HepG2 (cell line): Measurements from ENCODE around the gene CASKIN1. TPM values are rescaled to one million over a fixed set of nuclear protein-coding genes. Genes with fewer than 3 reads are reported as not detected.

Experiments used
- AGO2 ChIP-seq: fragments of 200-400 bp; formaldehyde crosslinking; optimal IDR thresholded peaks from 2 replicates; pipeline ENCODE3; 2017; ENCODE audit warnings: mild to moderate bottlenecking, low read depth, low read length, moderate library complexity
- CCDC6 ChIP-seq: sonication (generic); formaldehyde crosslinking; IDR thresholded peaks from 2 replicates; pipeline ENCODE4 v1.8.1; 2022; ENCODE audit warnings: mild to moderate bottlenecking, missing genetic modification reagents, moderate library complexity
- MAZ ChIP-seq, 2 experiments: sonication (generic) in 1 of 2; formaldehyde crosslinking in 1 of 2; IDR thresholded peaks; 2 replicates each; pipeline versions ENCODE4 v1.5.0 to v1.6.1; 2012 to 2020; ENCODE audit warnings: low read depth in 2 of 2, mild to moderate bottlenecking in 2 of 2, borderline replicate concordance in 1 of 2, improper control_type of control experiment in 1 of 2, low read length in 1 of 2, missing genetic modification reagents in 1 of 2, moderate library complexity in 1 of 2
- NONO ChIP-seq, 2 experiments: fragments of 450-650 bp in 1 of 2; sonication (generic) in 1 of 2; formaldehyde crosslinking in 1 of 2; IDR thresholded peaks in 1 of 2; conservative IDR thresholded peaks in 1 of 2; 2 replicates each; pipeline versions ENCODE4 v1.6.1 to v1.8.0; 2017 to 2022; ENCODE audit warnings: mild to moderate bottlenecking in 1 of 2, missing genetic modification reagents in 1 of 2, moderate library complexity in 1 of 2
- NR3C1 ChIP-seq: sonication (generic); formaldehyde crosslinking; IDR thresholded peaks from 2 replicates; pipeline ENCODE4 v1.4.0; 2020; ENCODE audit warnings: missing genetic modification reagents
- PHF21A ChIP-seq: sonication (generic); formaldehyde crosslinking; IDR thresholded peaks from 2 replicates; pipeline ENCODE4 v1.5.0; 2020; ENCODE audit warnings: mild to moderate bottlenecking, missing genetic modification reagents
- RFXANK ChIP-seq: IDR thresholded peaks from 2 replicates; pipeline ENCODE4 v1.6.1; 2016
- SAP130 ChIP-seq: IDR thresholded peaks from 2 replicates; pipeline ENCODE4 v1.6.1; 2016; ENCODE audit warnings: low read depth
- SPEN ChIP-seq: sonication (generic); formaldehyde crosslinking; IDR thresholded peaks from 2 replicates; pipeline ENCODE4 v1.5.1; 2020; ENCODE audit warnings: low read depth, mild to moderate bottlenecking, missing genetic modification reagents
- TBX2 ChIP-seq: sonication (generic); formaldehyde crosslinking; IDR thresholded peaks from 2 replicates; pipeline ENCODE4 v1.5.0; 2020; ENCODE audit warnings: missing genetic modification reagents, mild to moderate bottlenecking, borderline replicate concordance
- ZBTB3 ChIP-seq: sonication (generic); formaldehyde crosslinking; IDR thresholded peaks from 2 replicates; pipeline ENCODE4 v1.4.0; 2020; ENCODE audit warnings: low read depth, mild to moderate bottlenecking, moderate library complexity, missing genetic modification reagents, borderline replicate concordance
- ZBTB43 ChIP-seq: sonication (generic); formaldehyde crosslinking; conservative IDR thresholded peaks from 2 replicates; pipeline ENCODE4 v1.4.0; 2020; ENCODE audit warnings: missing genetic modification reagents
- ZFP62 ChIP-seq: sonication (generic); formaldehyde crosslinking; IDR thresholded peaks from 2 replicates; pipeline ENCODE4 v1.4.0; 2020; ENCODE audit warnings: missing genetic modification reagents
- ZFY ChIP-seq: sonication (generic); formaldehyde crosslinking; IDR thresholded peaks from 2 replicates; pipeline ENCODE4 v1.4.0; 2020; ENCODE audit warnings: missing genetic modification reagents
- ZIK1 ChIP-seq: sonication (generic); formaldehyde crosslinking; IDR thresholded peaks from 2 replicates; pipeline ENCODE4 v1.5.0; 2020; ENCODE audit warnings: mild to moderate bottlenecking, low read depth, missing genetic modification reagents, borderline replicate concordance
- ZKSCAN5 ChIP-seq: sonication (generic); formaldehyde crosslinking; IDR thresholded peaks from 2 replicates; pipeline ENCODE4 v1.5.1; 2020; ENCODE audit warnings: mild to moderate bottlenecking, missing genetic modification reagents
- ZNF12 ChIP-seq: sonication (generic); formaldehyde crosslinking; IDR thresholded peaks from 2 replicates; pipeline ENCODE4 v1.5.0; 2020; ENCODE audit warnings: missing genetic modification reagents
- ZNF17 ChIP-seq: sonication (generic); formaldehyde crosslinking; IDR thresholded peaks from 2 replicates; pipeline ENCODE4 v1.5.0; 2020; ENCODE audit warnings: mild to moderate bottlenecking, missing genetic modification reagents
- ZNF234 ChIP-seq: sonication (generic); formaldehyde crosslinking; conservative IDR thresholded peaks from 2 replicates; pipeline ENCODE4 v1.5.1; 2020; ENCODE audit warnings: mild to moderate bottlenecking, missing genetic modification reagents
- ZNF282 ChIP-seq: fragments of 450-650 bp; IDR thresholded peaks from 2 replicates; pipeline ENCODE4 v1.6.1; 2018; ENCODE audit not compliant: partially characterized antibody
- ZNF577 ChIP-seq: sonication (generic); formaldehyde crosslinking; IDR thresholded peaks from 2 replicates; pipeline ENCODE4 v1.4.0; 2020; ENCODE audit warnings: mild to moderate bottlenecking, low read depth, missing genetic modification reagents, borderline replicate concordance
- ZNF891 ChIP-seq: sonication (generic); formaldehyde crosslinking; IDR thresholded peaks from 2 replicates; pipeline ENCODE4 v1.5.0; 2020; ENCODE audit warnings: mild to moderate bottlenecking, missing genetic modification reagents
- polyA plus RNA-seq, 8 experiments: library from polyadenylated mRNA; depleted of rRNA in 3 of 8; stranded (reverse) in 7 of 8; unstranded in 1 of 8; fragments of >200 nt; fragmentation: Illumina TruSeq in 4 of 8; extraction: Trizol in 4 of 8; gene quantifications; 2 replicates each; pipeline versions ENCODE4 v1.2.1 to v1.2.3, GENCODE V29; 2011 to 2016; ENCODE audit warnings: low read depth in 4 of 8, missing spikeins in 1 of 8, mixed read lengths in 1 of 8; ENCODE audit not compliant: insufficient read depth in 1 of 8
- total RNA-seq, 5 experiments: library from RNA; depleted of rRNA; stranded (reverse); fragments of >200 nt; fragmentation: Illumina TruSeq; extraction: Trizol; gene quantifications; 2 replicates each; pipeline ENCODE4 v1.2.3, GENCODE V29; 2016; ENCODE audit warnings: low read depth in 1 of 5
- TF ChIP-seq, protein P1 (sequence below): sonication (generic); formaldehyde crosslinking; IDR thresholded peaks from 2 replicates; pipeline ENCODE4 v1.8.0; 2022; ENCODE audit warnings: mild to moderate bottlenecking, missing genetic modification reagents, borderline replicate concordance
- TF ChIP-seq, protein P2 (sequence below): sonication (generic); formaldehyde crosslinking; IDR thresholded peaks from 2 replicates; pipeline ENCODE4 v1.8.0; 2022; ENCODE audit warnings: missing genetic modification reagents, mild to moderate bottlenecking, inconsistent platforms, borderline replicate concordance
- TF ChIP-seq, protein P3 (sequence below): IDR thresholded peaks from 2 replicates; pipeline ENCODE4 v1.6.1; 2016

Gene CASKIN1
- total and polyA plus RNA-seq, 2 of the 13 experiments (the other 11 are each of a cell fraction or from before 2014, with no cell fraction given) = 1.2 to 2.2 TPM

GRCh38 chr16:2238150-2238837 is 41.9 kb upstream of the CASKIN1 start (continued):
- TF ChIP-seq ZNF17 (CRISPR knock-in tag) (no peak), ZFP62 (CRISPR knock-in tag) (no peak), CCDC6 (CRISPR knock-in tag) (no peak), ZIK1 (CRISPR knock-in tag) (no peak), ZKSCAN5 (CRISPR knock-in tag) (no peak), SPEN (no peak), ZNF234 (CRISPR knock-in tag) (no peak), TBX2 (CRISPR knock-in tag) (no peak), ZNF891 (no peak), NR3C1 (CRISPR knock-in tag) (no peak), NONO (IDR thresholded peaks at IDR 0.05) (no peak), NONO (CRISPR knock-in tag; conservative IDR thresholded peaks at IDR 0.05) (peak; percentile 38; the same call in 1 of the 2 replicates), ZNF577 (CRISPR knock-in tag) (no peak), ZBTB43 (no peak), ZNF12 (no peak), SAP130 (CRISPR knock-in tag) (no peak), ZBTB3 (CRISPR knock-in tag) (no peak), ZNF282 (no peak), MAZ (IDR thresholded peaks at IDR 0.05; ENCODE audit: borderline replicate concordance, low read depth, low read length) (no peak), MAZ (CRISPR knock-in tag; IDR thresholded peaks at IDR 0.05; ENCODE audit: low read depth) (no peak), AGO2 (peak; percentile 96), RFXANK (CRISPR knock-in tag) (no peak), ZFY (peak; percentile 11; the same call in 1 of the 2 replicates), PHF21A (CRISPR knock-in tag) (no peak)
- TF ChIP-seq, protein P1, sequence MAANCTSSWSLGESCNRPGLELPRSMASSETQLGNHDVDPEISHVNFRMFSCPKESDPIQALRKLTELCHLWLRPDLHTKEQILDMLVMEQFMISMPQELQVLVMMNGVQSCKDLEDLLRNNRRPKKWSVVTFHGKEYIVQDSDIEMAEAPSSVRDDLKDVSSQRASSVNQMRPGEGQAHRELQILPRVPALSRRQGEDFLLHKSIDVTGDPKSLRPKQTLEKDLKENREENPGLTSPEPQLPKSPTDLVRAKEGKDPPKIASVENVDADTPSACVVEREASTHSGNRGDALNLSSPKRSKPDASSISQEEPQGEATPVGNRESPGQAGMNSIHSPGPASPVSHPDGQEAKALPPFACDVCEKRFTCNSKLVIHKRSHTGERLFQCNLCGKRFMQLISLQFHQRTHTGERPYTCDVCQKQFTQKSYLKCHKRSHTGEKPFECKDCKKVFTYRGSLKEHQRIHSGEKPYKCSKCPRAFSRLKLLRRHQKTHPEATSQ (CRISPR knock-in tag) = 0 out of 2 replicates have a peak, but pooled peaks have one; percentile 29
- TF ChIP-seq, protein P2, sequence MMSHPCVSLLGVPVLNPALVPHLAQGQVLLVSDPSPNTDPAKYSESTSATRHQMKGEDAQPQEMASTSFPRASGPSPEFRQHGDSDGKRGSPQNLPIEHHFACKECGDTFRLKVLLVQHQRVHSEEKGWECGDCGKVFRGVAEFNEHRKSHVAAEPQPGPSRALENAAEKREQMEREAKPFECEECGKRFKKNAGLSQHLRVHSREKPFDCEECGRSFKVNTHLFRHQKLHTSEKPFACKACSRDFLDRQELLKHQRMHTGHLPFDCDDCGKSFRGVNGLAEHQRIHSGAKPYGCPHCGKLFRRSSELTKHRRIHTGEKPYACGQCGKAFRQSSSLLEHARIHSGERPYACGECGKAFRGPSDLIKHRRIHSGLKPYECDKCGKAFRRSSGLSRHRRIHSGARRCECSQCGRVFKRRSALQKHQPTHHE (CRISPR knock-in tag) = no peak
- TF ChIP-seq, protein P3, sequence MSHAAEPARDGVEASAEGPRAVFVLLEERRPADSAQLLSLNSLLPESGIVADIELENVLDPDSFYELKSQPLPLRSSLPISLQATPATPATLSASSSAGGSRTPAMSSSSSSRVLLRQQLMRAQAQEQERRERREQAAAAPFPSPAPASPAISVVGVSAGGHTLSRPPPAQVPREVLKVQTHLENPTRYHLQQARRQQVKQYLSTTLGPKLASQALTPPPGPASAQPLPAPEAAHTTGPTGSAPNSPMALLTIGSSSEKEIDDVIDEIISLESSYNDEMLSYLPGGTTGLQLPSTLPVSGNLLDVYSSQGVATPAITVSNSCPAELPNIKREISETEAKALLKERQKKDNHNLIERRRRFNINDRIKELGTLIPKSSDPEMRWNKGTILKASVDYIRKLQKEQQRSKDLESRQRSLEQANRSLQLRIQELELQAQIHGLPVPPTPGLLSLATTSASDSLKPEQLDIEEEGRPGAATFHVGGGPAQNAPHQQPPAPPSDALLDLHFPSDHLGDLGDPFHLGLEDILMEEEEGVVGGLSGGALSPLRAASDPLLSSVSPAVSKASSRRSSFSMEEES (CRISPR knock-in tag) = no peak
